DOHH2 (cell line): ENCODE data around the gene TIMM44.

Source experiments
- EZH2phosphoT487 ChIP-seq: fragments of 200-600 bp; sonication (generic); IDR thresholded peaks from 2 replicates; pipeline ENCODE4 v1.6.1; 2017; ENCODE audit warnings: borderline replicate concordance, mild to moderate bottlenecking, antibody characterized with exemption, low read length, moderate library complexity, mixed read lengths
- TF ChIP-seq, protein P1 (sequence below): fragments of 200-600 bp; sonication (generic); IDR thresholded peaks from one replicate; pipeline ENCODE4 v1.5.1; 2014; ENCODE audit warnings: antibody characterized with exemption, mild to moderate bottlenecking, low read depth, low read length; ENCODE audit not compliant: poor library complexity, severe bottlenecking

DNA sequence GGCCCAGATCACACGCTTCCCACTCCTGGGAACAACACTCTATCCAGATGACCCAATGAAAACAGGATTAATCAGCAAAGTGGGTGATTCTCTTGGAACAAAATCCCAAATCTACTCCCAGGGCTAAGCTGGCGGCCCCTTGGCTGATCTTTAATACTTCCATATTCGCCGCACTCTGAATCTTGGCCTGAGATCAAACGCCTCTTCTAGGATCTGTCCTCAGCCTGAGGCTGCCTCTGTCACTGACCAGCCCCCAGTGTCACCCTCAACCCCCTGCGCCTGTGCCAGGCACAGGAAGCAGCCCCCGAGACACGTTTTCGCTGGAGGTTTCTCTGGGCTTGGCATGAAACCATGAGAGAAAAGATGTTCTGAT lies 15.1 kb downstream of the TIMM44 start:
- TF ChIP-seq, protein P1, sequence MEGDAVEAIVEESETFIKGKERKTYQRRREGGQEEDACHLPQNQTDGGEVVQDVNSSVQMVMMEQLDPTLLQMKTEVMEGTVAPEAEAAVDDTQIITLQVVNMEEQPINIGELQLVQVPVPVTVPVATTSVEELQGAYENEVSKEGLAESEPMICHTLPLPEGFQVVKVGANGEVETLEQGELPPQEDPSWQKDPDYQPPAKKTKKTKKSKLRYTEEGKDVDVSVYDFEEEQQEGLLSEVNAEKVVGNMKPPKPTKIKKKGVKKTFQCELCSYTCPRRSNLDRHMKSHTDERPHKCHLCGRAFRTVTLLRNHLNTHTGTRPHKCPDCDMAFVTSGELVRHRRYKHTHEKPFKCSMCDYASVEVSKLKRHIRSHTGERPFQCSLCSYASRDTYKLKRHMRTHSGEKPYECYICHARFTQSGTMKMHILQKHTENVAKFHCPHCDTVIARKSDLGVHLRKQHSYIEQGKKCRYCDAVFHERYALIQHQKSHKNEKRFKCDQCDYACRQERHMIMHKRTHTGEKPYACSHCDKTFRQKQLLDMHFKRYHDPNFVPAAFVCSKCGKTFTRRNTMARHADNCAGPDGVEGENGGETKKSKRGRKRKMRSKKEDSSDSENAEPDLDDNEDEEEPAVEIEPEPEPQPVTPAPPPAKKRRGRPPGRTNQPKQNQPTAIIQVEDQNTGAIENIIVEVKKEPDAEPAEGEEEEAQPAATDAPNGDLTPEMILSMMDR: no peak
- TF ChIP-seq EZH2phosphoT487: no peak
